ENCODE measurements around the gene AHRR. TPM values are rescaled to one million over a fixed set of nuclear protein-coding genes. Genes with fewer than 3 reads are reported as not detected.

AHRR gene
- total RNA-seq, 1 donor from 2014 or later = 1.0 TPM

- Mint-ChIP-seq H3K4me1 (peaks cover 12% of the 10 kb centered on the region), H3K36me3 (ENCODE audit: low read depth) (peaks cover 3% of the 10 kb centered on the region), H3K27me3 (ENCODE audit: low read depth) (no peaks in the 10 kb centered on the region), H3K27ac (ENCODE audit: unreplicated experiment) (no peak overlapping the region), H3K9me3 (peaks cover 4% of the 10 kb centered on the region), H3K4me3 (no peak overlapping the region)
- TF ChIP-seq CTCF (conservative IDR thresholded peaks at IDR 0.05) = no peak
- DNase-seq (ENCODE audit: low read depth, low spot score) = no peak
These were observed 99.9 kb downstream of the AHRR start for GRCh38 chr5:421287-421880.

GRCh38 chr5:421901-422300 is 100.4 kb downstream of the AHRR start:
- DNase-seq (ENCODE audit: low read depth, low spot score) = no peak
- peaks cover 4% of the 10 kb centered on the region for H3K36me3 Mint-ChIP-seq (ENCODE audit: low read depth)
- no peak overlapping the region for H3K27ac Mint-ChIP-seq (ENCODE audit: unreplicated experiment)

GRCh38 chr5:422323-423232 is 101.1 kb downstream of the AHRR start:
- no peak for TF ChIP-seq CTCF (conservative IDR thresholded peaks at IDR 0.05)
- Mint-ChIP-seq H3K27me3 (ENCODE audit: low read depth) (no peaks in the 10 kb centered on the region), H3K4me1 (peaks cover 12% of the 10 kb centered on the region), H3K36me3 (ENCODE audit: low read depth) (peaks cover 4% of the 10 kb centered on the region), H3K4me3 (no peak overlapping the region), H3K27ac (ENCODE audit: unreplicated experiment) (peak overlapping the region; percentile 50), H3K9me3 (peaks cover 8% of the 10 kb centered on the region)
- DNase-seq (ENCODE audit: low read depth, low spot score) = no peak

More at GRCh38 chr5:421901-422300, 100.4 kb downstream of the AHRR start:
- no peak for TF ChIP-seq CTCF (conservative IDR thresholded peaks at IDR 0.05)
- Mint-ChIP-seq H3K4me1 (peaks cover 12% of the 10 kb centered on the region), H3K27me3 (ENCODE audit: low read depth) (no peaks in the 10 kb centered on the region), H3K4me3 (no peak overlapping the region), H3K9me3 (peaks cover 8% of the 10 kb centered on the region)

GRCh38 chr5:423233-423565 is 101.7 kb downstream of the AHRR start:
- Mint-ChIP-seq H3K4me1 (peaks cover 7% of the 10 kb centered on the region), H3K4me3 (no peak overlapping the region), H3K36me3 (ENCODE audit: low read depth) (peaks cover 4% of the 10 kb centered on the region), H3K9me3 (peaks cover 8% of the 10 kb centered on the region), H3K27me3 (ENCODE audit: low read depth) (no peaks in the 10 kb centered on the region), H3K27ac (ENCODE audit: unreplicated experiment) (peak overlapping the region; percentile 50)
- no peak for TF ChIP-seq CTCF (conservative IDR thresholded peaks at IDR 0.05)
- DNase-seq (ENCODE audit: low read depth, low spot score) = no peak

GRCh38 chr5:423626-424261 is 102.2 kb downstream of the AHRR start:
- TF ChIP-seq CTCF (conservative IDR thresholded peaks at IDR 0.05) = no peak
- H3K4me1 Mint-ChIP-seq = peaks cover 3% of the 10 kb centered on the region
- no peak overlapping the region for H3K4me3 Mint-ChIP-seq
- no peak for DNase-seq (ENCODE audit: low read depth, low spot score)
- H3K36me3 Mint-ChIP-seq (ENCODE audit: low read depth) = peaks cover 4% of the 10 kb centered on the region
- no peaks in the 10 kb centered on the region for H3K27me3 Mint-ChIP-seq (ENCODE audit: low read depth)
- H3K27ac Mint-ChIP-seq (ENCODE audit: unreplicated experiment) = no peak overlapping the region
- peaks cover 8% of the 10 kb centered on the region for H3K9me3 Mint-ChIP-seq

Measured in neural crest cell (in vitro differentiated cells).